Measurements from ENCODE around the gene NUP43. TPM values are rescaled to one million over a fixed set of nuclear protein-coding genes. Genes with fewer than 3 reads are reported as not detected.
A peak's percentile ranks its signal among the peaks of the same experiment; 100 is the strongest.

Gene NUP43
- total and polyA plus RNA-seq, 10 of the 15 experiments (the other 5 are each of a cell fraction or from before 2014, with no cell fraction given): 8.9 to 54.2 (median 27.7) TPM

DNA sequence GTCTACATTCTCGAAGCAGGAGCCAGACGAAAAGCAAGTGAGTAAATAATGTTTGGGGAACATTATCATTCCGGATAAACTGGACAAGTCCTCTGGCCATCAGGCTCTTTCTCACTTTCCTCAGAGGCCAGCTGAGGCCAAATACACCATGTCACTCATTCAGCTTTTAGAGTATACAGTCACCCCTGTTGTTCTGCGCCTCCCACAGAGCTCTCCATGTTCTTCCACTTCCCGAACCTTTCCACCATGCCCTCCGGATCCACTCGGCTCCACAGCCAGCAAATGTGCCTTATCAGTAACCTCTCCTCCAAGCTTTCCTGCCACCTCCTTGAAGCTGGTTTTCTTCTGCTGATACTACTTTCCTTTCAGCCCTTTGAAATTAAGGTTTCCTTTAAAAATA, 60.1 kb downstream of the NUP43 start:
- Histone ChIP-seq H3K27ac (ENCODE audit: control insufficient read depth, insufficient read depth) (peak overlapping the region; percentile 27; the same call in 1 of the 2 replicates), H3K4me2 (ENCODE audit: control insufficient read depth, insufficient read depth) (no peak overlapping the region), H3K9ac (ENCODE audit: control insufficient read depth, insufficient read depth, low read length) (no peak overlapping the region), H2AFZ (ENCODE audit: control insufficient read depth, low read depth, low read length) (no peak overlapping the region), H3K4me3 (no peak overlapping the region), H3K9me3 (replicated peaks; ENCODE audit: control insufficient read depth, insufficient read depth, low read length) (no peaks in the 10 kb centered on the region), H3K36me3 (ENCODE audit: control insufficient read depth in 2 of 2, insufficient read depth in 2 of 2, low read length in 1 of 2) (peaks cover 10 to 12% of the 10 kb centered on the region in 2 experiments), H3K4me1 (ENCODE audit: control insufficient read depth, insufficient read depth, low read length) (no peaks in the 10 kb centered on the region), H3K79me2 (ENCODE audit: control insufficient read depth, insufficient read depth, low read length) (peaks cover 4% of the 10 kb centered on the region), H4K20me1 (ENCODE audit: control insufficient read depth, insufficient read depth) (peaks cover 4% of the 10 kb centered on the region; the same call in 1 of the 2 replicates), H3K27me3 (replicated peaks in 1 of 2; ENCODE audit: control insufficient read depth in 2 of 2, insufficient read depth in 2 of 2, low read length in 1 of 2) (no peaks in the 10 kb centered on the region)
- in situ Hi-C loops (cut with MboI) (no loop called here), intact Hi-C loops (cut with micrococcal nuclease; ENCODE audit: unreplicated experiment) (no loop called here)
- FAIRE-seq: no peak
- WGBS (ENCODE audit: insufficient coverage, insufficient replicate concordance, low lambda C conversion rate, missing lambda C conversion rate): 86% methylated on average over 7 of the region's 7 CpGs
- DNase-seq (ENCODE audit: low read depth, low spot score): no peak
- ChIA-PET CTCF (interaction anchor here (0.7 to 2.8 kb wide), 3 partner anchors 10 to 42 kb away, joined by 3 to 7 read pairs (median 4); no protein-coding TSS in a partner anchor), RAD21 (ENCODE audit: unreplicated experiment) (no interaction called here), POLR2A (interaction anchor here (1.2 kb wide), 1 partner anchor 32 kb away, joined by 4 read pairs; no protein-coding TSS in a partner anchor), SMC1A (ENCODE audit: uncharacterized antibody, unreplicated experiment) (interaction anchor here (0.7 to 1.3 kb wide), 4 partner anchors 14 to 28 kb away, joined by 3 read pairs; no protein-coding TSS in a partner anchor)
- no peak for ATAC-seq
- BruUV-seq (replicated peaks): no TSS peak
- TF ChIP-seq SUPT20H (IDR thresholded peaks at IDR 0.05; ENCODE audit: borderline replicate concordance, control insufficient read depth, low read depth, low read length): no peak
- TF ChIP-seq FOXK2 (IDR thresholded peaks at IDR 0.05): no peak
- no peak for TF ChIP-seq NR2C1 (IDR thresholded peaks at IDR 0.05)
- TF ChIP-seq RAD51 (IDR thresholded peaks at IDR 0.05): no peak
- no peak for TF ChIP-seq ZZZ3 (IDR thresholded peaks at IDR 0.05; ENCODE audit: control insufficient read depth, insufficient read length, low read depth)
- TF ChIP-seq, protein P1, sequence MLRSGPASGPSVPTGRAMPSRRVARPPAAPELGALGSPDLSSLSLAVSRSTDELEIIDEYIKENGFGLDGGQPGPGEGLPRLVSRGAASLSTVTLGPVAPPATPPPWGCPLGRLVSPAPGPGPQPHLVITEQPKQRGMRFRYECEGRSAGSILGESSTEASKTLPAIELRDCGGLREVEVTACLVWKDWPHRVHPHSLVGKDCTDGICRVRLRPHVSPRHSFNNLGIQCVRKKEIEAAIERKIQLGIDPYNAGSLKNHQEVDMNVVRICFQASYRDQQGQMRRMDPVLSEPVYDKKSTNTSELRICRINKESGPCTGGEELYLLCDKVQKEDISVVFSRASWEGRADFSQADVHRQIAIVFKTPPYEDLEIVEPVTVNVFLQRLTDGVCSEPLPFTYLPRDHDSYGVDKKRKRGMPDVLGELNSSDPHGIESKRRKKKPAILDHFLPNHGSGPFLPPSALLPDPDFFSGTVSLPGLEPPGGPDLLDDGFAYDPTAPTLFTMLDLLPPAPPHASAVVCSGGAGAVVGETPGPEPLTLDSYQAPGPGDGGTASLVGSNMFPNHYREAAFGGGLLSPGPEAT (IDR thresholded peaks at IDR 0.05; ENCODE audit: low read depth): no peak
- no peak for TF ChIP-seq STAT3 (IDR thresholded peaks at IDR 0.05; ENCODE audit: low read depth, low read length)
- TF ChIP-seq, protein P2, sequence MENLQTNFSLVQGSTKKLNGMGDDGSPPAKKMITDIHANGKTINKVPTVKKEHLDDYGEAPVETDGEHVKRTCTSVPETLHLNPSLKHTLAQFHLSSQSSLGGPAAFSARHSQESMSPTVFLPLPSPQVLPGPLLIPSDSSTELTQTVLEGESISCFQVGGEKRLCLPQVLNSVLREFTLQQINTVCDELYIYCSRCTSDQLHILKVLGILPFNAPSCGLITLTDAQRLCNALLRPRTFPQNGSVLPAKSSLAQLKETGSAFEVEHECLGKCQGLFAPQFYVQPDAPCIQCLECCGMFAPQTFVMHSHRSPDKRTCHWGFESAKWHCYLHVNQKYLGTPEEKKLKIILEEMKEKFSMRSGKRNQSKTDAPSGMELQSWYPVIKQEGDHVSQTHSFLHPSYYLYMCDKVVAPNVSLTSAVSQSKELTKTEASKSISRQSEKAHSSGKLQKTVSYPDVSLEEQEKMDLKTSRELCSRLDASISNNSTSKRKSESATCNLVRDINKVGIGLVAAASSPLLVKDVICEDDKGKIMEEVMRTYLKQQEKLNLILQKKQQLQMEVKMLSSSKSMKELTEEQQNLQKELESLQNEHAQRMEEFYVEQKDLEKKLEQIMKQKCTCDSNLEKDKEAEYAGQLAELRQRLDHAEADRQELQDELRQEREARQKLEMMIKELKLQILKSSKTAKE (IDR thresholded peaks at IDR 0.05; ENCODE audit: low read depth, poor library complexity, severe bottlenecking): no peak
- TF ChIP-seq BMI1 (IDR thresholded peaks at IDR 0.05; ENCODE audit: borderline replicate concordance): no peak
- TF ChIP-seq NFYA (IDR thresholded peaks at IDR 0.05; ENCODE audit: borderline replicate concordance, low read depth, low read length): no peak
- no peak for TF ChIP-seq NRF1 (conservative IDR thresholded peaks at IDR 0.05; ENCODE audit: low read depth, low read length)

Data from GM12878 (cell line).